B cell (primary cell): ENCODE results near the gene GANC.

Source experiments
- CTCF ChIP-seq: fragments of 200-600 bp; IDR thresholded peaks from one replicate; pipeline ENCODE4 v1.8.0; 2022; ENCODE audit warnings: antibody characterized with exemption, mild to moderate bottlenecking
- EZH2 ChIP-seq: IDR thresholded peaks from 2 replicates; pipeline ENCODE4 v1.6.1; 2012; ENCODE audit warnings: borderline replicate concordance, low read depth, mild to moderate bottlenecking, moderate library complexity, low read length; ENCODE audit not compliant: insufficient read depth, poor library complexity, severe bottlenecking

- TF ChIP-seq CTCF (no peak), EZH2 (no peak)
Measured at GRCh38 chr15:42270996-42271395, 2.0 kb upstream of the GANC start.
